GM18951 (cell line): Measurements from ENCODE around the gene AHCYL2.
"Not testable (repeated sequence)": the region's sequence is repeated elsewhere in the genome, so short reads cannot be mapped to it uniquely, and the experiment has no call there.

Experiments
- POLR2A ChIP-seq: IDR thresholded peaks from 4 replicates; pipeline ENCODE4 v1.6.1; 2011; ENCODE audit warnings: mild to moderate bottlenecking; ENCODE audit not compliant: insufficient read length, insufficient read depth; ENCODE audit errors: extremely low read depth
- in situ Hi-C: fragments of 300-500 bp; cut with MboI; formaldehyde crosslinking; loops from one replicate; pipeline ENCODE4 v1.12.0; 2022; ENCODE audit warnings: low sequenced_read_pairs, mixed read lengths, inconsistent platforms; ENCODE audit not compliant: unreplicated experiment

The AHCYL2 gene

DNA sequence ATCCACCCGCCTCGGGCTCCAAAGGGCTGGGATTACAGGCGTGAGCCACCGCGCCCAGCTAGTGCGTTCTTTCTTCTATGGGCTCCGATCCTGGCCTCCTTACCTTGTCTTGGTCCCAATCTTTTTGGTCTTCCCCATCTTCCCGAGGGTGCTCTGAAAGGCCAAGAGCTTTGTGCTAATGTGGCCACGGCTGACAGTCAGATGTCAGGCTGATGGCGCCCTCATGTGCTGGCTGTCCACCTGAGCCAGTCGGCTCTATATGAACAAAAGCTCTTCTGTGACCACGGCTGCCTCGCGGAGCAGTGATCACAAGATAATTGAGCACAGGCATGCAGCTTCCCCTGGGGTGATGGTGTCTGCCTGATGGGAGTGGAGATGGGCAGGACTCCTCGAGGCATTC, 11.0 kb upstream of the AHCYL2 start:
- in situ Hi-C loops: no loop called here
- no peak for TF ChIP-seq POLR2A

- in situ Hi-C loops: not testable (repeated sequence)
Measured at GRCh38 chr7:129215691-129216090, 9.1 kb upstream of the AHCYL2 start.

- in situ Hi-C loops: not testable (repeated sequence)
Measured at GRCh38 chr7:129216101-129216715, 8.6 kb upstream of the AHCYL2 start.

GRCh38 chr7:129216821-129217416, 7.9 kb upstream of the AHCYL2 start:
- in situ Hi-C loops: not testable (repeated sequence)

GRCh38 chr7:129218514-129219062, 6.2 kb upstream of the AHCYL2 start:
- in situ Hi-C loops: no loop called here
- no peak for TF ChIP-seq POLR2A

- in situ Hi-C loops: not testable (repeated sequence)
Measured at GRCh38 chr7:129219166-129219565, 5.7 kb upstream of the AHCYL2 start.

DNA sequence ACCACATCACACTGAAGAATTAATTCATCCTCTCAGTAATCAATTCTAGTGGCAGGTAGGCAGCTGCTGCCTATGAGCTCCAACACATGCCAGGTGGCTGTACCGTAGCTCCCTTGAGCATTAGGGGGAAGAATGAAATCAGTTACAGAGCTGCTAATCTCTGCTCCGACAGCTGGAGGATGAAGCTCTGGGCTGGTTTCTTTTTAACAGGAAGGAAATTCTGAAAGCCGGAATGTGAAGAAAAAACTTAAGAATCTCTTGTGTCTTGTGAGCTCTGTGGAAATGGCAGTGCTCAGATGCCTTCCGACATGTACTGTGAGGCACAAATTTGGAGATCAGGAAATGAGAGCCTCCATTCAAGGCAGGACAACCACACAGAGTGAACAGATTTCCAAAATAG, 2.8 kb upstream of the AHCYL2 start:
- in situ Hi-C loops: loop anchor here (5.0 kb wide), 1 partner anchor 75 kb away; no protein-coding TSS in a partner anchor
- no peak for TF ChIP-seq POLR2A

GRCh38 chr7:129225206-129225930, 538 bp downstream of the AHCYL2 start:
- in situ Hi-C loops: no loop called here
- TF ChIP-seq POLR2A: no peak

GRCh38 chr7:129225931-129226572, 1.2 kb downstream of the AHCYL2 start:
- no peak for TF ChIP-seq POLR2A
- in situ Hi-C loops: no loop called here

DNA sequence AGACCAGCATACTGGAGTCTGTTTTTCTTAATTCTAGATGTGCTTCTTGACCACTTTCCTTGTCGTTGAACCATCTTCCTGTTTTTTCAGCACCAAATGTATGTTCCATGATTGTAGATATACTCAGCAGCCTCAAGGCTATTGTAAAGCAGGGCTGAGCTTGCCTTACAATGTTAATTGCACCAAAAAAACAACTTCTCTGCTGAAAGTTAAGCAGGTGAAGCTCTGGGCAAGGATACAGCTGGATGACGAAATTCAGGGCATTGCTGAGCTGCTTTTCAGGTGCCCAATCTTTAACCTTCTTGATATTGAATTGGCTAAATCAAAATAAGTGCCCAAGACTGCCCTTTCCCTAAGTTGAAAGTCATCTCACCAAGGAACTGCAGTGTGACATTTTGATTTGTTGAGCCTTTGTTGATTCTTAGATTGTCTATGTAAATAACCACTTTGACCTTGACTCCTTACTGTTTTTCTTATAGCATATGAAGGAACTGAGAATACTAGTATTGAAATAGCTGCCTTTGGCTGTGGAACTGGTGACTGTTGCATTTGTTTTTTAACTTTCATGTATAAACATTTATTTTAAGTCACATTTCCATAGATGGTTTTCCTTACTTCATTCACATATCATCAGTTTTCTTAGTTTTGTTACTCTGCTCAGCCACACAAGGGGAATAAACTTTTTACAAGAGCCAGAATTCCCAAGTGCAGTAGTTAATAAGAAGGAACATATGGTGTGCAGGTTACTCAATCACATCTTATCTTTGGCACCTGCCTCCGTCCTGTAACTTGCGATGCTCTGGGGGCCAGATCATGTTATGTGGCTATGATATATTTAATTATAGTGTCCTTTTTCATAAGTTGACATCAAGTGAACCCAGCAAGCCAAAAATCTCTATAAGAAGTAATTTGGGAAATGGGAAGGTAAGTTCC, 3.1 kb downstream of the AHCYL2 start:
- in situ Hi-C loops: no loop called here
- no peak for TF ChIP-seq POLR2A

DNA sequence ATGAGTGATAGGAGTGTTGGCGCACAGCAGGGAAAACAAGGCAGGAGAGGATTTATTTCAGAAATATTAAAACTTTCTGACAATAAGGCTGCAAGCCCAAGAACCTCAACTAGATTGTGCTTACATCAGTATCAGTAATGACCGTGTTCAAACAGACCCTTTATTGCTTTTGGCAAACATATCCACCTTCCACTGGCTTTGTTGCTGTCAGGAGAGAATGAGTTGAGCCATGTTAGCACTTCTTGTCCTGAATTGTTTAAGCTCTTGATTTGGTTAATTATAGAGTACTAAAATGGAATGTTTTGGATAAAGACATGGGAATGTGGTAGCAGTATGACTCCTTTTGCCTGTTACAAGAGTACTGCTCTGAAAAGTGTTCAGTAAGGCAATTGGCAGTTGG, 3.8 kb downstream of the AHCYL2 start:
- no peak for TF ChIP-seq POLR2A
- in situ Hi-C loops: no loop called here

GRCh38 chr7:129231666-129232065, 6.8 kb downstream of the AHCYL2 start:
- no peak for TF ChIP-seq POLR2A
- in situ Hi-C loops: no loop called here

GRCh38 chr7:129238546-129238945, 13.7 kb downstream of the AHCYL2 start:
- TF ChIP-seq POLR2A: no peak
- in situ Hi-C loops: no loop called here
